Sigmoid colon (tissue), 7 donors: ENCODE measurements around the gene ZNF215. TPM values are rescaled to one million over a fixed set of nuclear protein-coding genes. Genes with fewer than 3 reads are reported as not detected.
A peak's percentile ranks its signal among the peaks of the same experiment; 100 is the strongest.

ENCODE experiments used
- DNase-seq: peaks from one replicate; pipeline ENCODE4 v3.0.0-alpha.2; 2019
- H3K27ac ChIP-seq, 4 donors: fragments of 200-600 bp; sonication (generic); one replicate each; pipeline ENCODE4 v1.5.1; 2016 to 2019; ENCODE audit warnings: mild to moderate bottlenecking in 1 of 4
- H3K27me3 ChIP-seq, 3 donors: fragments of 200-600 bp; sonication (generic); one replicate each; pipeline ENCODE4 v1.5.1; 2019; ENCODE audit warnings: mild to moderate bottlenecking in 1 of 3
- H3K36me3 ChIP-seq, 4 donors: fragments of 200-600 bp; sonication (generic); one replicate each; pipeline ENCODE4 v1.5.1; 2016 to 2019
- H3K4me1 ChIP-seq, 4 donors: fragments of 200-600 bp; sonication (generic); one replicate each; pipeline ENCODE4 v1.5.1; 2017 to 2019
- H3K4me3 ChIP-seq, 4 donors: fragments of 200-600 bp; sonication (generic); one replicate each; pipeline ENCODE4 v1.5.1; 2017 to 2019; ENCODE audit warnings: mild to moderate bottlenecking in 2 of 4, moderate library complexity in 1 of 4
- H3K9me3 ChIP-seq, 4 donors: fragments of 200-600 bp in 3 of 4; sonication (generic) in 3 of 4; one replicate each; pipeline versions ENCODE4 v1.5.1 to v1.6.1; 2013 to 2019
- CTCF ChIP-seq, 4 experiments: fragments of 450-650 bp in 3 of 4; fragments of 200-600 bp in 1 of 4; IDR thresholded peaks; one replicate each; pipeline ENCODE4 v1.5.1; 2016 to 2019; ENCODE audit warnings: antibody characterized with exemption in 4 of 4, mild to moderate bottlenecking in 3 of 4, moderate library complexity in 2 of 4
- EP300 ChIP-seq, 4 donors: sonication (generic); formaldehyde crosslinking; IDR thresholded peaks; one replicate each; pipeline ENCODE4 v1.6.1; 2017; ENCODE audit warnings: antibody characterized with exemption in 4 of 4
- POLR2A ChIP-seq, 2 donors: fragments of 450-650 bp; IDR thresholded peaks; one replicate each; pipeline ENCODE4 v1.6.1; 2016; ENCODE audit warnings: antibody characterized with exemption in 2 of 2, mild to moderate bottlenecking in 2 of 2, moderate library complexity in 2 of 2
- POLR2AphosphoS5 ChIP-seq, 4 donors: sonication (generic); formaldehyde crosslinking; IDR thresholded peaks; one replicate each; pipeline ENCODE4 v1.6.1; 2017; ENCODE audit warnings: antibody characterized with exemption in 4 of 4
- WGBS, 2 donors: extraction: QIAGEN DNeasy Blood & Tissue Kit; methylation state at CpG; one replicate each; pipeline ENCODE4 v1.1.7; 2013; 5-methylcytosine and 5-hydroxymethylcytosine counted together
- intact Hi-C: fragments of 100-400 bp; cut with DNase I; formaldehyde crosslinking; loops from one replicate; pipeline ENCODE4 v1.15.1; 2023
- polyA plus RNA-seq, 3 donors: library from polyadenylated mRNA; stranded (reverse); fragments of 200-250 nt; gene quantifications; one replicate each; pipeline ENCODE4 v1.2.3, GENCODE V29; 2013
- total RNA-seq, 4 donors: library from RNA; depleted of rRNA; stranded (reverse); fragments of >200 nt; gene quantifications; one replicate each; pipeline ENCODE4 v1.1.0, GENCODE V29; 2016
- donor health status: healthy with polysubstance abuse.
- donor health status: Bipolar disorder and iron deficiency.
- donor health status: healthy.

ZNF215 gene
- total and polyA plus RNA-seq, 7 donors = 0.41 to 3.0 (median 1.1) TPM

- TF ChIP-seq POLR2AphosphoS5 (IDR thresholded peaks at IDR 0.05) = no peak
- TF ChIP-seq CTCF (IDR thresholded peaks at IDR 0.05) = no peak
- TF ChIP-seq EP300 (IDR thresholded peaks at IDR 0.05) = no peak
- no peak for TF ChIP-seq POLR2A (IDR thresholded peaks at IDR 0.05)
- Histone ChIP-seq H3K27ac (no peak overlapping the region), H3K27me3 (no peaks in the 10 kb centered on the region), H3K9me3 (no peaks in the 10 kb centered on the region), H3K4me3 (no peak overlapping the region), H3K4me1 (peaks cover 0 to 15% (median 12%) of the 10 kb centered on the region in 4 donors), H3K36me3 (no peaks in the 10 kb centered on the region)
- intact Hi-C loops = no loop called here
- no peak for DNase-seq
Measured at GRCh38 chr11:6988506-6988905, 62.3 kb downstream of the ZNF215 start.

- peak overlapping the region in 2 of 4 donors; percentile 78 to 80 for H3K27ac ChIP-seq
- no peak for DNase-seq
- TF ChIP-seq CTCF (IDR thresholded peaks at IDR 0.05) (no peak), POLR2AphosphoS5 (IDR thresholded peaks at IDR 0.05) (no peak), EP300 (IDR thresholded peaks at IDR 0.05) (no peak), POLR2A (IDR thresholded peaks at IDR 0.05) (no peak)
- no peaks in the 10 kb centered on the region for H3K27me3 ChIP-seq
- H3K4me1 ChIP-seq = peaks cover 0 to 15% (median 12%) of the 10 kb centered on the region in 4 donors
- H3K9me3 ChIP-seq = no peaks in the 10 kb centered on the region
- WGBS, 2 donors = 84 to 85% methylated on average over 6 of the region's 6 CpGs
- intact Hi-C loops = loop anchor here (10.0 kb wide), 1 partner anchor 66 kb away; the partner anchor contains the start of genes OR2D3 and ZNF215
- no peaks in the 10 kb centered on the region for H3K36me3 ChIP-seq
- H3K4me3 ChIP-seq = no peak overlapping the region
Measured at GRCh38 chr11:6991227-6991626, 65.0 kb downstream of the ZNF215 start.

- WGBS, 2 donors = 80 to 82% methylated on average over 2 of the region's 2 CpGs
- H3K36me3 ChIP-seq = no peaks in the 10 kb centered on the region
- peaks cover 0 to 15% (median 12%) of the 10 kb centered on the region in 4 donors for H3K4me1 ChIP-seq
- no peak for DNase-seq
- TF ChIP-seq CTCF (IDR thresholded peaks at IDR 0.05) (no peak), EP300 (IDR thresholded peaks at IDR 0.05) (no peak), POLR2A (IDR thresholded peaks at IDR 0.05) (no peak), POLR2AphosphoS5 (IDR thresholded peaks at IDR 0.05) (no peak)
- H3K27ac ChIP-seq = peak overlapping the region; percentile 31 to 80 (median 70)
- H3K4me3 ChIP-seq = peak overlapping the region in 1 of 4 donors; percentile 22
- intact Hi-C loops = loop anchor here (2.0 to 10.0 kb wide), 2 partner anchors 29 to 67 kb away; partner anchors contain the start of genes NLRP14, OR2D3, ZNF214 and ZNF215
- H3K27me3 ChIP-seq = no peaks in the 10 kb centered on the region
- H3K9me3 ChIP-seq = no peaks in the 10 kb centered on the region
Measured at GRCh38 chr11:6992026-6992425, 65.8 kb downstream of the ZNF215 start.

- 28 to 55% methylated on average over 11 of the region's 11 CpGs for WGBS, 2 donors
- no peaks in the 10 kb centered on the region for H3K9me3 ChIP-seq
- intact Hi-C loops = loop anchor here (2.0 to 10.0 kb wide), 2 partner anchors 28 to 68 kb away; partner anchors contain the start of genes NLRP14, OR2D3, ZNF214 and ZNF215
- no peak for TF ChIP-seq POLR2A (IDR thresholded peaks at IDR 0.05)
- no peak for TF ChIP-seq CTCF (IDR thresholded peaks at IDR 0.05)
- TF ChIP-seq POLR2AphosphoS5 (IDR thresholded peaks at IDR 0.05) = peak in 3 of 4 donors; percentile 62 to 74 (median 74)
- TF ChIP-seq EP300 (IDR thresholded peaks at IDR 0.05) = peak in 2 of 4 donors; percentile 36 to 80
- H3K27me3 ChIP-seq = no peaks in the 10 kb centered on the region
- peak overlapping the region; percentile 31 to 80 (median 70) for H3K27ac ChIP-seq
- no peak for DNase-seq
- peak overlapping the region in 2 of 4 donors; percentile 11 to 22 for H3K4me3 ChIP-seq
- H3K4me1 ChIP-seq = peaks cover 0 to 15% (median 12%) of the 10 kb centered on the region in 4 donors
- H3K36me3 ChIP-seq = no peaks in the 10 kb centered on the region
Measured at GRCh38 chr11:6992457-6993417, 66.5 kb downstream of the ZNF215 start.
